ENCODE data around the gene NLRX1. TPM values are rescaled to one million over a fixed set of nuclear protein-coding genes. Genes with fewer than 3 reads are reported as not detected.

Gene NLRX1
- total RNA-seq, 1 experiment from 2014 or later, result 21.4 TPM

DNA sequence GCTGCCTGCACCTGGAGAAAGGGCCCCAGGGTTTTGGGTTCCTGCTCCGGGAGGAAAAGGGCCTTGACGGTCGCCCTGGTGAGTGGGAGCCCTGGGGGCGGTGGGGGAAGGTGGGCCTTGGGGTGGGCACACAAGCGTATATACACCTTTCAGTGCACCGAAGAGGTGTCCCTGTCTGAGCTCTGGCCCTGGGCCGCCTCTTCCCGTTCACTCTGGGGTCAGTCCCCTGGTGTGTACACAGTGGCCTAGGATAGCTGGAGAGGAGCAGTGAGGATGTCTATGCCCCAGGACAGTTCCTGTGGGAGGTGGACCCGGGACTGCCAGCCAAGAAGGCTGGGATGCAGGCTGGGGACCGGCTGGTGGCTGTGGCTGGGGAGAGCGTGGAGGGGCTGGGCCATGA is 19.5 kb downstream of the NLRX1 start:
- no TSS peak for BruUV-seq (replicated peaks)
- Histone ChIP-seq H3K9ac (ENCODE audit: low read length) (no peak overlapping the region), H3K27ac (ENCODE audit: low read depth, low read length) (no peak overlapping the region), H3K9me3 (ENCODE audit: control insufficient read depth in 1 of 2, insufficient read depth in 1 of 2, low read depth in 1 of 2, low read length in 2 of 2) (no peaks in the 10 kb centered on the region), H2AFZ (ENCODE audit: low read depth, low read length, poor library complexity, severe bottlenecking) (no peak overlapping the region), H3K4me2 (ENCODE audit: low read length) (no peak overlapping the region), H3K4me1 (ENCODE audit: control insufficient read depth in 1 of 2, insufficient read depth in 2 of 2, low read length in 2 of 2) (peaks cover 4 to 17% of the 10 kb centered on the region in 2 experiments; a peak in 3 of 4 replicates), H3K36me3 (ENCODE audit: control insufficient read depth in 1 of 2, insufficient read depth in 2 of 2, low read length in 2 of 2) (no peaks in the 10 kb centered on the region), H3K9me2 (ENCODE audit: insufficient read depth) (no peaks in the 10 kb centered on the region), H3K27me3 (ENCODE audit: insufficient read depth, low read length) (no peaks in the 10 kb centered on the region), H3K4me3 (replicated peaks in 1 of 2; ENCODE audit: low read depth in 1 of 2, low read length in 2 of 2) (no peak overlapping the region), H3K79me2 (ENCODE audit: insufficient read depth, low read length) (no peaks in the 10 kb centered on the region), H4K20me1 (ENCODE audit: insufficient read depth) (no peaks in the 10 kb centered on the region)
- TF ChIP-seq EZH2phosphoT487 (IDR thresholded peaks at IDR 0.05; ENCODE audit: borderline replicate concordance) (no peak), JUND (IDR thresholded peaks at IDR 0.05) (no peak), EZH2 (IDR thresholded peaks at IDR 0.05) (no peak), ZNF274 (IDR thresholded peaks at IDR 0.05; ENCODE audit: low read depth, low read length) (no peak), SRF (IDR thresholded peaks at IDR 0.05; ENCODE audit: low read depth) (no peak), CEBPB (IDR thresholded peaks at IDR 0.05; ENCODE audit: low read depth) (no peak), TCF7L2 (IDR thresholded peaks at IDR 0.05; ENCODE audit: borderline replicate concordance, extremely low read depth, insufficient read depth, insufficient read length) (no peak), POLR2AphosphoS5 (IDR thresholded peaks at IDR 0.05; ENCODE audit: low read depth, low read length) (no peak)
- TF ChIP-seq, protein P1, sequence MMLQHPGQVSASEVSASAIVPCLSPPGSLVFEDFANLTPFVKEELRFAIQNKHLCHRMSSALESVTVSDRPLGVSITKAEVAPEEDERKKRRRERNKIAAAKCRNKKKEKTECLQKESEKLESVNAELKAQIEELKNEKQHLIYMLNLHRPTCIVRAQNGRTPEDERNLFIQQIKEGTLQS (IDR thresholded peaks at IDR 0.05), result no peak
- TF ChIP-seq, protein P2, sequence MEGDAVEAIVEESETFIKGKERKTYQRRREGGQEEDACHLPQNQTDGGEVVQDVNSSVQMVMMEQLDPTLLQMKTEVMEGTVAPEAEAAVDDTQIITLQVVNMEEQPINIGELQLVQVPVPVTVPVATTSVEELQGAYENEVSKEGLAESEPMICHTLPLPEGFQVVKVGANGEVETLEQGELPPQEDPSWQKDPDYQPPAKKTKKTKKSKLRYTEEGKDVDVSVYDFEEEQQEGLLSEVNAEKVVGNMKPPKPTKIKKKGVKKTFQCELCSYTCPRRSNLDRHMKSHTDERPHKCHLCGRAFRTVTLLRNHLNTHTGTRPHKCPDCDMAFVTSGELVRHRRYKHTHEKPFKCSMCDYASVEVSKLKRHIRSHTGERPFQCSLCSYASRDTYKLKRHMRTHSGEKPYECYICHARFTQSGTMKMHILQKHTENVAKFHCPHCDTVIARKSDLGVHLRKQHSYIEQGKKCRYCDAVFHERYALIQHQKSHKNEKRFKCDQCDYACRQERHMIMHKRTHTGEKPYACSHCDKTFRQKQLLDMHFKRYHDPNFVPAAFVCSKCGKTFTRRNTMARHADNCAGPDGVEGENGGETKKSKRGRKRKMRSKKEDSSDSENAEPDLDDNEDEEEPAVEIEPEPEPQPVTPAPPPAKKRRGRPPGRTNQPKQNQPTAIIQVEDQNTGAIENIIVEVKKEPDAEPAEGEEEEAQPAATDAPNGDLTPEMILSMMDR (IDR thresholded peaks at IDR 0.05 in 2 of 3, conservative IDR thresholded peaks at IDR 0.05 in 1 of 3; ENCODE audit: borderline replicate concordance in 1 of 3, insufficient read depth in 1 of 3, low read depth in 2 of 3, low read length in 2 of 3), result no peak
- ChIA-PET RAD21 (ENCODE audit: low non-redundant PET in 1 of 2, low total read pairs in 2 of 2, uncharacterized antibody in 2 of 2, unreplicated experiment in 2 of 2) (no interaction called here), CTCF (no interaction called here), POLR2A (no interaction called here)
- no peak for DNase-seq (ENCODE audit: low read depth, low spot score)
- intact Hi-C loops (cut with micrococcal nuclease), result no loop called here
- ATAC-seq, result no peak

Data from HCT116 (cell line).